Tibial artery (tissue), 4 donors: ENCODE data around the gene DDC.

Source experiments
- DNase-seq, 2 donors: peaks; one replicate each; pipeline ENCODE4 v3.0.0-alpha.2; 2019
- H3K27ac ChIP-seq, 2 donors: fragments of 200-600 bp; sonication (generic) in 1 of 2; 1 replicate in 1 of 2; 2 replicates in 1 of 2; pipeline ENCODE4 v1.5.1; 2018 to 2019; ENCODE audit warnings: mild to moderate bottlenecking in 1 of 2
- H3K27me3 ChIP-seq, 2 donors: fragments of 200-600 bp; sonication (generic) in 1 of 2; one replicate each; pipeline versions ENCODE4 v1.5.1 to v1.6.0; 2016 to 2019
- H3K36me3 ChIP-seq, 3 donors: fragments of 200-600 bp; sonication (generic) in 2 of 3; one replicate each; pipeline ENCODE4 v1.5.1; 2016 to 2019; ENCODE audit warnings: mild to moderate bottlenecking in 2 of 3
- H3K4me1 ChIP-seq, 4 donors: fragments of 200-600 bp; sonication (generic) in 2 of 4; 1 replicate in 3 of 4; 2 replicates in 1 of 4; pipeline ENCODE4 v1.5.1; 2016 to 2019
- H3K4me3 ChIP-seq, 2 donors: fragments of 200-600 bp; sonication (generic) in 1 of 2; 1 replicate in 1 of 2; 2 replicates in 1 of 2; pipeline ENCODE4 v1.5.1; 2018 to 2019; ENCODE audit warnings: mild to moderate bottlenecking in 2 of 2
- H3K9me3 ChIP-seq, 3 donors: fragments of 200-600 bp; sonication (generic) in 1 of 3; one replicate each; pipeline ENCODE4 v1.5.1; 2016 to 2019
- CTCF ChIP-seq, 2 experiments: fragments of 200-600 bp in 1 of 2; fragments of 450-650 bp in 1 of 2; IDR thresholded peaks; one replicate each; pipeline ENCODE4 v1.5.1; 2017 to 2019; ENCODE audit warnings: antibody characterized with exemption in 2 of 2, mild to moderate bottlenecking in 1 of 2, moderate library complexity in 1 of 2
- intact Hi-C: fragments of 100-400 bp; cut with DNase I; formaldehyde crosslinking; loops from one replicate; pipeline ENCODE4 v1.15.0; 2023; ENCODE audit warnings: low total_unique reads

The DDC gene

GRCh38 chr7:50591480-50592438 is 26.6 kb upstream of the DDC start:
- TF ChIP-seq CTCF (IDR thresholded peaks at IDR 0.05), result no peak
- peaks cover 31 to 46% (median 39%) of the 10 kb centered on the region in 3 donors for H3K36me3 ChIP-seq
- no peaks in the 10 kb centered on the region for H3K27me3 ChIP-seq
- H3K4me3 ChIP-seq, result no peak overlapping the region
- H3K4me1 ChIP-seq, result no peaks in the 10 kb centered on the region
- H3K9me3 ChIP-seq, result no peaks in the 10 kb centered on the region
- no peak for DNase-seq
- intact Hi-C loops, result no loop called here
- no peak overlapping the region for H3K27ac ChIP-seq

- Histone ChIP-seq H3K4me3 (no peak overlapping the region), H3K27ac (no peak overlapping the region), H3K4me1 (no peaks in the 10 kb centered on the region), H3K36me3 (peaks cover 31 to 46% (median 39%) of the 10 kb centered on the region in 3 donors), H3K9me3 (no peaks in the 10 kb centered on the region), H3K27me3 (no peaks in the 10 kb centered on the region)
- no peak for DNase-seq
- no peak for TF ChIP-seq CTCF (IDR thresholded peaks at IDR 0.05)
- intact Hi-C loops, result no loop called here
These were observed 25.9 kb upstream of the DDC start for GRCh38 chr7:50591098-50591479.

- H3K27me3 ChIP-seq, result no peaks in the 10 kb centered on the region
- H3K4me1 ChIP-seq, result no peaks in the 10 kb centered on the region
- no peak for TF ChIP-seq CTCF (IDR thresholded peaks at IDR 0.05)
- no peaks in the 10 kb centered on the region for H3K9me3 ChIP-seq
- DNase-seq, result no peak
- H3K36me3 ChIP-seq, result peaks cover 31 to 42% (median 39%) of the 10 kb centered on the region in 3 donors
- no peak overlapping the region for H3K4me3 ChIP-seq
- no peak overlapping the region for H3K27ac ChIP-seq
- intact Hi-C loops, result no loop called here
These were observed 25.3 kb upstream of the DDC start for GRCh38 chr7:50590535-50590934.

DNA sequence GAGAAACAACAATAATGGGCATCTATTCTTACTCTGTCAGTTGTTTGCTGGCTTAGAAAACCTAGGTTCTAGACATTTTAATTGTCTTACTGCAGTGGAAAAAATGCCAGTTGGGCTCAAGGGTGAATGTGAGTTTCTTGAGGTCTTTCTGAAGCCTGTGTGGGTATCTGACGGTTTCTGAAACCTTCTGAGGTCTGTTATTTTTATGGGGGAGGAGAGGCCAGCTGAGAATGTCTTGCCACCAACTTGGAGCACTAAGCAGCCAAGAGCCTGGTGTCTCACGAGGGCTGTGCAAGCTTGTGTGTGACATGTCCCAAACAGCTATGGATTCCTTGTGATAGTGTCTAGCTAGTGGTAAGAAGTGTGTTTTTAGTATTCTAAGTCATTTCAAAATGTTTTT is 24.2 kb upstream of the DDC start:
- peaks cover 31 to 33% (median 31%) of the 10 kb centered on the region in 3 donors for H3K36me3 ChIP-seq
- DNase-seq, result no peak
- no peaks in the 10 kb centered on the region for H3K9me3 ChIP-seq
- no peak overlapping the region for H3K27ac ChIP-seq
- intact Hi-C loops, result no loop called here
- H3K27me3 ChIP-seq, result no peaks in the 10 kb centered on the region
- no peak for TF ChIP-seq CTCF (IDR thresholded peaks at IDR 0.05)
- H3K4me3 ChIP-seq, result no peak overlapping the region
- no peaks in the 10 kb centered on the region for H3K4me1 ChIP-seq

DNA sequence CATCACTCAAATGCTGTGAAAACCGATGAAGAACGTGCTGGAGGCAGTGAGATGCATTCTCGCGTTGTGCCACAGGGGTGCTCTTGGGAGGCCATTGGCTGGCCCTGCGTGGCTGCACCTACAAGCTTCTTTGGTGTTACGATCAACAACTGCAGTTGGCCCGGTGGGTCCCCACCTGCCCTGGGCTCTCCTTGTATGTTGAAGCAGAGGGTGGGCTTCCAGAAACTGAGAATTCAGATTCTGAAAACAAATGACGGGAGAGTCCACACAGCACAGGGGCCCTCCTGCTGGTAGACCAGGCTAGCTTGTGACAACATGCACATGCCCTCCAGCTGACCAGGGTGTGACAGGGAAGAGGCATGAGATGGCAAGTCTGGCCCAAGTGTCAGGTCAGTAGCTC is 23.7 kb upstream of the DDC start:
- Histone ChIP-seq H3K36me3 (peaks cover 26 to 29% (median 27%) of the 10 kb centered on the region in 3 donors), H3K27me3 (no peaks in the 10 kb centered on the region), H3K4me3 (no peak overlapping the region), H3K27ac (no peak overlapping the region), H3K9me3 (peaks cover 0 to 2% (median 0%) of the 10 kb centered on the region in 3 donors), H3K4me1 (no peaks in the 10 kb centered on the region)
- intact Hi-C loops, result no loop called here
- TF ChIP-seq CTCF (IDR thresholded peaks at IDR 0.05), result no peak
- DNase-seq, result no peak
